Measurements from ENCODE around the gene EIF3J.

The EIF3J gene

DNA sequence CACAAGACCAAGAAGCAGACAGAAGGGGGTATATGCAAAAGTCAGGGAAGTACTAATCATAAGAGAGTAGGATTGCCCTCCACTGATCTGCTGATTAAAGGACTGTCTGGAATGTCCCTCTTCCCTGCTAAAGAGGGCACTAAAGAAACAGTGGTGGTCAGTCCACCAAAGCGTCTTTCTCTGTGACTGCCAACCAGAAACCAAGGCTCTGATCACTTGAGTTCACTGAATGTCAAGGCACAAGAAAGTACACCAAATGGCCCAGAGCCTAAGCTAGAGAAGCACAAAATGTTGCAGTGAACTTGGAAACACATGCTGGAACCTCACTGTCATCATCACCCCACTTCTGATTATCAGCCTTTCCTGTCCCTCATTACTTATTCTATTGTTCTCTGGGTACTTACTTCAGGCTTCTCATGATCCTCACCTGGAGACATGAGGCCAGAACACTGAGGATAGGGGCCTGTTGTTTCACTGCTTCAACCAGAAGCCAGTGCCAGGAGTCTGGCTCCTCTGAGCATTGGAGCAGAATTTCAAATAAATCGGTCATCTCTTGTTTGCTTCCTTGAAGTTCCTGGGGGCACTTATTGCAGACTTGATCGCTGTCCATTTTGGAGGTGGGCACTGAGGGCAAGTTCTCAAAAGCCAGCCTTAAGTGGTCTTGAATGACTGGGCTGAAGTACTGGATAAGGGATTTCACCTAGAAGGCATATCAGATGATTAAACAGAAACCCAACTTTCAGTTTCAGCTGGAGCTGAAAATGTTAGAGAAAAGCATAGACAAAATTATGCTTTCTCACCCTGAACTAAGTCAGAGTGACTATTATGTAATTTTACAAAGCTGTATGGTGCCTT lies 58.9 kb downstream of the EIF3J start:
- DNase-seq: no peak

DNA sequence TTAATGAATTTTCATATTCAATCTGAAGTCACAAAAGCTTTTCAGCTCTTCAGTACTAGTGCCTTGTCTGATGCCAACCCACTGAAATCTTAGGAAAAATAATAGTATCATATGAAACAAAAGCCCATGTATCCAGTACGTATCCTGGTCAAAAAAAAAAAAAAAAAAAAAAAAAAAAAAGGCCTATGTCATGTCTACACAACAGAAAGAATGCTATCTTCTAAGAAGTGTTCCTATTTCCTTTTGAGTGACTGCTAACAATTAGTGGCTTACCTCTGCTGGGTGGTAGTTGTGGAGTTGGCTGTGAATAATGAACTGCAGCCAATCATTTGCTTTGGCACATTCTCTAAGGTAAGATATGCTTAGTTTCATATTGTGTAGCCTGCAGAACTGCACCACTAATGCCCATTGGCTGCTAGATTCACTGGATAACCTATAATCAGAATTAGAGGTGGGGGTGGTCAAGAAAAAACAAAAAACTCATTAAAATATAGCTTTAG lies 59.6 kb downstream of the EIF3J start:
- no peak for DNase-seq

DNA sequence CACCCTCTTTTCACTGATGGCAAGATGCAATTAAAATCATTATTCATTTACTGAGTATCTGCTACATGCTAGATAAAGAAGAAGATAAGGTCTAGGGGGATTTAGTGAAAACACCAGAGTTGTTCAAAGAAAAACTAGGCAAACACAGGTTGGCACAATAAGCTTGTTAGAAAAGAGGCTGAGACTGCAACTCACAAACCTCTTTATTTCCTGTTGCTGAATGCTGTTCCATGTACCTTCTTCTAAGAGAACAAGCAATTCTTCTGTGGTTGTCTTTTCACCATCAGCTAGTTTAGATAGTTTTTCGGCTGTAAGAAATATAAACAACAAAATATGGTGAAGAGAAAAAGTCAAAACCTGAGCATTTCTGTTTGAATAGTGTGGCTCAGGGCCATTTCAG lies 61.1 kb downstream of the EIF3J start:
- DNase-seq: no peak

DNA sequence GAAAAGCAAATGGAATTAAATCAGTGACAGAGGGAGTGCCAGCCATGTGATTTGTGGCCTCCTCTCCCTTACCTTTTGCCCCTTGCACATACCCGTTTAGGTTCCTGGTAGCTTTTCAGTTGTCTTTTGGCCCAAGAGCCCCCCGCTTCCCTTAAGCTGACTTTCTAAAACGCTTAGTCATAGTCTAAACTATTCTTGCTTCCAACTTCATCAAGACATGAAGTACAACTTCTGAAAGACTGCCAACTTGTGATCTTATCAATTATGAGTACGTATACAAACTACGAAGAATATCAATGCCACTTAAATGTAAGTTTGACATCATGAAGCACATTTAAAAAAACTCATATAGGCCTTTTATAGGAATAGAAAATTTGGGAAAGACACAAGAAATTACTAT lies 61.9 kb downstream of the EIF3J start:
- DNase-seq: no peak

DNA sequence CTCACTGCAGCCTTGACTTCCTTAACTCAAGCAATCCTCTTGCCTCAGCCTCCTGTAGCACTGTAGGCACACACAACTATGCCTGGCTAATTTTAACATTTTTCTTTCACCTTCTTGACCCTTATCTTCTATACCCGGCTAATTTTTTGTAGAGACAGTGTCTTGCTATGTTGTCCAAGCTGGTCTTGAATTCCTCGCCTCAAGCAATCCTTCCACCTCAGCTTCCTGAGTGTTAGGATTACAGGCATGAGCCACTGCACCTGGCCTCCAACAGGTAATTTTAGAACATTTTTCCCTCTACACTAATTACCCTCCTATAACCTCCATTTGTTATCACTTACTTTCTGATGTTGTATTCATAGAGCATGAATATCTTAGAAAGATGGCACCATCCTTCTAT lies 66.2 kb downstream of the EIF3J start:
- no peak for DNase-seq

DNA sequence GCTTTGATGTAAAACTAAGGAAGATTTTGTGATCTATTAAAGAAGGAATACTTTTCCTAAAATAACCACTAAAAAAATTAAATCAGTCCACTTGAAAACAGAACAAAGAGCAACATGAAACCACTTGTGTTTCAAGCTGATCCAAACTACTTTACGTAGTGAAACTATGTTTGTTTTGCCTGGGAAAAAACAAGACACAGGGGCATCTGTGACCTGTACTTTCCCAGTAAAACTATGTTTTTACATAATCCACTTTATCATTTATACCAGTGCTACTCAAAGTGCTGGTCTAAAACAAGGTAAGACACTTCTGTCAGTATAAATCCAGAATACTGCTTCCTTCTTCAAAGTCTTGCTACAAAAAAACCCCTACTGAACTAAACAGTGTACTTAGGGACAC lies 69.8 kb downstream of the EIF3J start:
- no peak for DNase-seq
